HG02759 (cell line): ENCODE results near the gene ALDH3B1.
A peak's percentile ranks its signal among the peaks of the same experiment; 100 is the strongest.

Source experiments
- ATAC-seq: cut with Tn5 transposase; IDR thresholded peaks from one replicate; pipeline ENCODE4 v1.9.1; 2021; ENCODE audit warnings: mild to moderate bottlenecking, moderate library complexity; ENCODE audit not compliant: unreplicated experiment

Gene ALDH3B1

GRCh38 chr11:68030318-68031143 lies 20.4 kb downstream of the ALDH3B1 start, which contains the start of gene NDUFS8:
Gene NDUFS8 (plus strand): TSS chr11:68030681. CDS start chr11:68032152, 1,471 bp downstream.
- peak; percentile 92 for ATAC-seq

GRCh38 chr11:68031144-68031464 lies 21.0 kb downstream of the ALDH3B1 start:
- no peak for ATAC-seq

- ATAC-seq: no peak
Observed at GRCh38 chr11:68032003-68032402, 21.9 kb downstream of the ALDH3B1 start.

- no peak for ATAC-seq
Observed at GRCh38 chr11:68032997-68033707, 23.0 kb downstream of the ALDH3B1 start.

GRCh38 chr11:68033708-68034045 lies 23.6 kb downstream of the ALDH3B1 start:
- ATAC-seq: no peak

- ATAC-seq: no peak
Observed at GRCh38 chr11:68035266-68035876, 25.2 kb downstream of the ALDH3B1 start.

GRCh38 chr11:68036141-68036716 lies 26.1 kb downstream of the ALDH3B1 start:
- no peak for ATAC-seq

GRCh38 chr11:68036717-68037239 lies 26.7 kb downstream of the ALDH3B1 start:
- ATAC-seq: no peak

- no peak for ATAC-seq
Observed at GRCh38 chr11:68037411-68038225, 27.5 kb downstream of the ALDH3B1 start.

GRCh38 chr11:68038226-68038717 lies 28.1 kb downstream of the ALDH3B1 start:
- no peak for ATAC-seq

GRCh38 chr11:68038718-68039525 lies 28.8 kb downstream of the ALDH3B1 start, which contains the start of gene TCIRG1:
Gene TCIRG1 (plus strand): TSS chr11:68039025. CDS start chr11:68041272, 2,247 bp downstream.
- ATAC-seq: peak; percentile 53

- peak; percentile 1 for ATAC-seq
Observed at GRCh38 chr11:68039526-68040086, 29.5 kb downstream of the ALDH3B1 start.

- peak; percentile 60 for ATAC-seq
Observed at GRCh38 chr11:68040101-68040956, 30.2 kb downstream of the ALDH3B1 start.

- no peak for ATAC-seq
Observed at GRCh38 chr11:68040957-68041591, 30.9 kb downstream of the ALDH3B1 start.

GRCh38 chr11:68041617-68042218 lies 31.6 kb downstream of the ALDH3B1 start:
- ATAC-seq: no peak

GRCh38 chr11:68042219-68043028 lies 32.3 kb downstream of the ALDH3B1 start:
- no peak for ATAC-seq
